CD4-positive, alpha-beta T cell treated with Interleukin-6 at 100 ng/mL for 8 hours (primary cell): ENCODE results near the gene COA7.

ENCODE experiments used
- DNase-seq: peaks from one replicate; pipeline ENCODE4 v3.0.0-alpha.2; 2020; ENCODE audit warnings: mixed read lengths, low spot score

COA7 gene

DNA sequence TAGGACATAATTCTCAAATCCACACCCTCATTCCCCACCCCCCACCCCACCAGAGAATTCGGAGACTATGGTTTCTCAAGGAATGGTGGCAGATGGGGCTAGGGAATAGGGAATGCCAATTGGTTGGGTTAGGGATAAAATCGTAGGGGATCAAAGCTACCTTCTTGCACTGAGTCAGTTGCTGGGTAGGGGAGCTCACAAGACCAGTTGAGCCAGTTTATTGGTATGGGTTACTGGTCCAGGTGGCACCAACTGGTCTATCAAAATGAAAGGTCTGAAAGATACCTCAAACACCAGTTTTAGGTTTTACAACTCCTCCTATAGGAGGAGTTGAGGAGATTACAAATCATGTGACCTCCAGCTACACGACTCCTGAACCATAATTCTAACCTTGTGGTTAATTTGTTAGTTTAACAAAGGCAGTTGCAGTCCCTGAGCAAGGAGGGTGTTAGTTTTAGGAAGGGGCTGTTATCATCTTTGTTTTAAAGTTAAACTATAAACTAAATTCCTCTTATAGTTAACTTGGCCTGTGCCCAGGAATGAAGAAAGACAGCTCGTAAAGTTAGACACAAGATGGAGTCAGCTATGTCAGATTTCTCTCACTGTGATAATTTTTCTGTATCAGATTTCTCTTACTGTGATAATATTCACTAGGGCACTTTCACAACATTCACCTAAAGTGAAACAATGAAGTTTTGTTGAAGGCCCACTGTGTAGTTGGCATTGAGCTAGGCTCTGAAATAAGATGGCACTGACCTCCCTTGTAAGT lies 62.6 kb downstream of the COA7 start:
- DNase-seq, result peak; percentile 35
